Lower lobe of right lung (tissue), 2 donors: ENCODE measurements around the gene PRDM16. TPM values are rescaled to one million over a fixed set of nuclear protein-coding genes. Genes with fewer than 3 reads are reported as not detected.

ENCODE experiments used
- ATAC-seq, 2 donors: fragments of 200-7000 bp; cut with Tn5 transposase; one replicate each; pipeline ENCODE4 v1.9.1; 2020 to 2022; ENCODE audit warnings: mild to moderate bottlenecking in 2 of 2, moderate library complexity in 2 of 2
- DNase-seq: peaks from one replicate; pipeline ENCODE4 v3.0.0-alpha.2; 2020
- H3K27ac ChIP-seq: fragments of 200-600 bp; one replicate; pipeline ENCODE4 v1.8.0; 2022
- H3K27me3 ChIP-seq: fragments of 200-600 bp; one replicate; pipeline ENCODE4 v1.8.0; 2022; ENCODE audit warnings: low read depth
- H3K36me3 ChIP-seq: fragments of 200-600 bp; one replicate; pipeline ENCODE4 v1.8.0; 2022; ENCODE audit warnings: mild to moderate bottlenecking
- H3K4me1 ChIP-seq: fragments of 200-600 bp; one replicate; pipeline ENCODE4 v1.8.0; 2022
- H3K4me3 ChIP-seq: fragments of 200-600 bp; one replicate; pipeline ENCODE4 v1.8.0; 2022; ENCODE audit warnings: mild to moderate bottlenecking
- H3K9me3 ChIP-seq: fragments of 200-600 bp; one replicate; pipeline ENCODE4 v1.8.0; 2022
- CTCF ChIP-seq: fragments of 200-600 bp; IDR thresholded peaks from one replicate; pipeline ENCODE4 v1.8.0; 2022; ENCODE audit warnings: antibody characterized with exemption, mild to moderate bottlenecking
- intact Hi-C: fragments of 100-400 bp; cut with DNase I; formaldehyde crosslinking; loops from one replicate; pipeline ENCODE4 v1.11.0; 2022
- total RNA-seq: library from RNA; stranded (reverse); fragmentation: NEBNext Ultra II Directional; extraction: Animal tissue kit (Norgen Biotek cat#: 25700); gene quantifications from one replicate; pipeline ENCODE4 v1.2.1, GENCODE V29; 2021
- donor health status: DM: no; HTN: yes; CAD: no; lungs with severe emphysema.

PRDM16 gene
- total RNA-seq, 1 donor from 2014 or later, result 19.2 TPM

- ATAC-seq, result no peak
- intact Hi-C loops, result no loop called here
Observed at GRCh38 chr1:3277623-3278022, 208.6 kb downstream of the PRDM16 start.

DNA sequence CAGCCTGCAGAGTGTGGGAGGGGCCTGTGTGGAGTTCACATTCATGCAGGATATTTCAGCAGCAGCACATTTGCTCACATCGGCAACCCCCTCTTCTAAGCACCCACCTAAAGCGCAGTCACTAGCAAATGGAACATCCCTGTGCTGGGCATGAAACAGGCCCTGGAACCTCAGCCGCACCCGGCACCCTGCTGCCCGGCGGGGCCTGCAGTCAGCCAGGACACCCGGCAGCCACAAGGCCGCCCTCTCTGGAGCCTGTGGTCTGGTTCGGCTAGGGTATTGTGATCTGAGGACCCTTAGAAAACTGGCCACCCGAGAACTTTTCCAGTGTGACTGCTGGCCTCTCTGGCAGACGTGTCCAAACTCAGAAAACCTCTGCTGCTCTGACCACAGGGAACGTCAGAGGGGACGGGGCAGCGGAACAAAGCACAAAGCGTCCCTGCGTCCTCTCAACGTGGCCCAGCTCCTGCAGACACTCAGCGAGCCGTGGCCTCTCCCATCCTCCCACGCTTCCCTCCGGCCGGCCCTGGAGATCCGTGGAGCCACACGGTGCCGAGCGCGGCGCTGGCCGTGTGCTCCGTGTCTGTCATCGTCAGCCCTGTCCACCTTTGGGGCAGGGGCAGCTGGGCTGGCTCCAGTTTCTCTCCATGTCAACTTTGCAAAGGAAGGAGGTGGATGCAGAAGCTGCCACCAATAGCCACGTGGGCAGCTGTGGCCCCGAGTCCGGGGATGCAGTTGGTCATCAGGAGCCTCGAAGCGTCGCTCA, 209.6 kb downstream of the PRDM16 start:
- Histone ChIP-seq H3K4me3 (no peak overlapping the region), H3K36me3 (no peaks in the 10 kb centered on the region), H3K9me3 (no peaks in the 10 kb centered on the region), H3K27me3 (peaks cover under 1% of the 10 kb centered on the region), H3K4me1 (no peaks in the 10 kb centered on the region), H3K27ac (no peak overlapping the region)
- no peak for ATAC-seq
- intact Hi-C loops, result no loop called here
- no peak for TF ChIP-seq CTCF
- no peak for DNase-seq

More at GRCh38 chr1:3277623-3278022, 208.6 kb downstream of the PRDM16 start:
- no peaks in the 10 kb centered on the region for H3K36me3 ChIP-seq
- H3K27me3 ChIP-seq, result no peaks in the 10 kb centered on the region
- no peak overlapping the region for H3K27ac ChIP-seq
- no peaks in the 10 kb centered on the region for H3K9me3 ChIP-seq
- no peak for TF ChIP-seq CTCF
- no peak for DNase-seq
- H3K4me3 ChIP-seq, result no peak overlapping the region
- no peaks in the 10 kb centered on the region for H3K4me1 ChIP-seq

DNA sequence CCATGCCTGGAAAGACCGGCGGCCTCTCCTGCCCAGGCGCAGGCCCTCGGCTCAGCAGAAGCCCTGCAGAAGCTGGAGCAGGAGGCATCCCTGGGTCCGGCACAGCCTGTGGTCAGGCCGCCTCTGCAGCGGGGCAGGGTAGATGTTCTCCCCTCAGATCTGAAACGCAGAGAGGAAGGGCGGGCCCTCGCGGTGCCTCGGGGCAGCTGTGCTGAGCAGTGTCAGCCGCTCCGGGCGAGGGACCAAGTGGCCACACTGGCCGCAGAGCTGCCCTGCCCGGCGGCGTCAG, 210.1 kb downstream of the PRDM16 start:
- Histone ChIP-seq H3K4me3 (no peak overlapping the region), H3K27ac (no peak overlapping the region), H3K36me3 (no peaks in the 10 kb centered on the region), H3K27me3 (peaks cover 6% of the 10 kb centered on the region), H3K9me3 (no peaks in the 10 kb centered on the region), H3K4me1 (no peaks in the 10 kb centered on the region)
- DNase-seq (no peak), ATAC-seq (no peak)
- TF ChIP-seq CTCF, result no peak
- intact Hi-C loops, result no loop called here

GRCh38 chr1:3281735-3282134, 212.7 kb downstream of the PRDM16 start:
- ATAC-seq (no peak), DNase-seq (no peak)
- Histone ChIP-seq H3K36me3 (no peaks in the 10 kb centered on the region), H3K27ac (no peak overlapping the region), H3K4me3 (no peak overlapping the region), H3K4me1 (no peaks in the 10 kb centered on the region), H3K27me3 (peaks cover 17% of the 10 kb centered on the region), H3K9me3 (no peaks in the 10 kb centered on the region)
- intact Hi-C loops, result no loop called here
- TF ChIP-seq CTCF, result no peak

DNA sequence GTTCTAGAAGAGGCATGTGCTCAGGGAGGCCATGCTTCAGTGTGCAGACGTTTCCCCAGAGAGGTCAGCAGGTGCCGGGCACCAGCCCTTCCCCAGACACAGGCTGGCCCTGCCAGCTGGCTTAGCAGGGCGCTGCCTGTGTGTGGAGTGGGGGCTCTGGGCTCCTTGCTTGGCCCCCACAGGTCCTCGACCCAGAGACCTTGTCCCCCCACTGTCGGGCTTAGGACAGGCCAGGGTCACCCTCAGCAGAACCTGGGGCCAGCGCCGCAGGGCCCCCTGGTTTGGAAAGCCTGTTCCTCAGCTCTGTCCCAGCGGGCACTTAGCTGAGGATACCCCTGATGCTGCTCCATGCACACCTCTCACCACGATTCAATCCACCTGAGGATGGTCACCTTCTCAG, 213.2 kb downstream of the PRDM16 start:
- Histone ChIP-seq H3K4me3 (no peak overlapping the region), H3K27me3 (peaks cover 17% of the 10 kb centered on the region), H3K4me1 (no peaks in the 10 kb centered on the region), H3K9me3 (no peaks in the 10 kb centered on the region), H3K36me3 (no peaks in the 10 kb centered on the region), H3K27ac (no peak overlapping the region)
- no peak for ATAC-seq
- no peak for TF ChIP-seq CTCF
- DNase-seq, result no peak
- intact Hi-C loops, result no loop called here
